GM18526 (cell line): Measurements from ENCODE around the gene HTR7.

Source experiments
- POLR2A ChIP-seq: IDR thresholded peaks from 3 replicates; pipeline ENCODE4 v1.6.1; 2011; ENCODE audit not compliant: insufficient read length; ENCODE audit errors: extremely low read depth

HTR7 gene

GRCh38 chr10:90785782-90786181, 72.1 kb downstream of the HTR7 start:
- no peak for TF ChIP-seq POLR2A

DNA sequence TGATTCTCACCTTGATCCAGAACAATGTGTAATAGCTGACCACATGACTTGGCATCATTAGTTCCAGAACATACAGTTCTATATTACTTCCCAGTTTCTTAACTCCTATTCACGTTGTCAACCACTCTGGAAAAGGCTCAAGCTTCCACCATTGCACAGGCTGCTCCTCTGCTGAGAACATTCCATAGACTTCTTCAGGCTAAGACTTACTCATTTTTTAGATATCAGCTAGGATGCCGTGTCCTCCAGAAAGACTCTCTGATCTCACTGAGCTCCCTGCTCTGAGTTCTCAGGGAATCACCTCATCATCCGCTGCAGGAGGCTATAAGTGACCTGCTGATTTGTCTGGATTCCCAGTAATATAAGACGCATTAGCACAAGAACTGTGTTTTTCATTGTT, 73.1 kb downstream of the HTR7 start:
- no peak for TF ChIP-seq POLR2A

GRCh38 chr10:90780488-90780887, 77.4 kb downstream of the HTR7 start:
- no peak for TF ChIP-seq POLR2A

- TF ChIP-seq POLR2A = no peak
Observed at GRCh38 chr10:90779548-90779947, 78.3 kb downstream of the HTR7 start.

- TF ChIP-seq POLR2A = no peak
Observed at GRCh38 chr10:90777621-90778020, 80.2 kb downstream of the HTR7 start.

GRCh38 chr10:90775351-90776028, 82.3 kb downstream of the HTR7 start:
- TF ChIP-seq POLR2A = no peak

- no peak for TF ChIP-seq POLR2A
Observed at GRCh38 chr10:90769946-90770841, 87.6 kb downstream of the HTR7 start.

DNA sequence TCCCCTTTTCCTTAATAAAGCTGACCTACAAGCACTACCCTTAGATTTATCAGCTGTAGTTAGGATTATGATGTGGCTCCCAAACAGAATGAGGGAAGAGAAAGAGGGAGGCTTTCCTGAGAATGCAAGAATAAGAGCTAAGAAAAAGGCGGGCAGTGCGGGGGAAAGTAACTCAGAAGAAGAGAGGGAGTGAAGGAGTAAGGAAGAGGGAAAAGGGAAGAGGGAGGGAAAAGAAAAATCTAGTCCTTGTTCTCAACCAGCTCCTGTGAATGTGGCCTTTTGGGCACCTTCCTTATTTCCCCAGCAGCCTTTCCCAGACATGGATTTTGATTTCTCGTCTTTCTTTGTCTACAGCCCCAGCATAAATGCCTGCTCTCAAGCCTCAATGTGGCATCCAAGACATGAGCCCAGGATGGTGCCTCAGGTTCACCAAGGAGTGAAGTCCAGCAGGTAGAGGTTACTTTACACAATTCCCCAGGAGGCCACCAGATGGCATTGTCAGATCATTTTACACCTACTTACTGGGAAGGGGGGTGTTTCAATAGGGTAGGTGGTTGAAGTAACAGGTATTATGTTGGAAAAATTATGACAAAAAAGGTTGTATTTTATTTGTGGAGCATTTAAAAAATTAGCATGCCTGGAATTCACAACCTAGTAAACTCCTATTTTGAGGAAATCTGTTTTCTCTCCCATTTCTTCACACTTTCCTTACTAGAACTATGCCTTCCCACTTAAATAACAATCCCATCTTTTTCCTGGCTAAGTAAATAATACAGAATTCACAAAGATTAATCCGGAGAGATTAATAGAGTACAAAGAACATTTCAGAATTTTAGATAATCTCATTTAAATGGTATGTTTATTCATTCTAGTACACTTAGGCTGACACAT, 106.5 kb downstream of the HTR7 start:
- TF ChIP-seq POLR2A = no peak

GRCh38 chr10:90746829-90747228, 111.0 kb downstream of the HTR7 start:
- TF ChIP-seq POLR2A = no peak

DNA sequence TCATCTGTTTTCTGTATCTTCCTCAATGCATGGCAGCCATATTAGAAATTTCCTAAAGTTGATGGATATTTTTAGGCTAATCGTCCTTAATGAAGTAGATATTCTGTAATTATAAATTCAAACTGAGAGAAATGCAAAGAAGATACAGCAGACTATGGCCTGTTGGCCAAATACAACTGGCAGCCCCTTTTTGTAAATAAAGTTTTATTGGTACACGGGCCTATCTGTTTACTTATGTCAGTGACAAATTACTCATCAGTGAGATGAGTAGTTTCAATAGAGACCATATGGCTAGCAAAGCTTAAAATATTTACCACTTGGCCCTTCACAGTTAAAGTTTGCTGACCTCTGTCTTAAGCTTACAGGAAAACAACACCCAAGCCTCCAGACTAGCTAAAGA, 112.3 kb downstream of the HTR7 start:
- TF ChIP-seq POLR2A = no peak

DNA sequence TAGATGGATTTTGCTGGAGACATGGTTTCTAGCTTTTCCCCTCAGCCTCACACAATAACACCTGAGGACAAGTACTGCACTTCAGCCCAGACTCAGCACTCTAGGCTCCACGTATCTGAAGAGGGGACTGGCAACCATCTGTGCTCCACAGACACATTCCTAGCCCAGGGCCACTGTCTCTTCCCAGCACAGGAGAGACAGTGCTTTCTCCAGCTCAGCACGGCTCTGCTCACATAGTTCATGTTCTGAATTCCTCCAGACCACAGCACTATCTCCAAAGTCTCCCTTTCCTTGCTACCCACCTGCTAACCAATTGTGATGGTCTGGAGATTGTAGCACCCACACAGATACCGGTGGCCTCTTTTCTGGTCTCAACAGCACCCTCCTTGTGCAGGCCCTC, 114.5 kb downstream of the HTR7 start:
- no peak for TF ChIP-seq POLR2A

DNA sequence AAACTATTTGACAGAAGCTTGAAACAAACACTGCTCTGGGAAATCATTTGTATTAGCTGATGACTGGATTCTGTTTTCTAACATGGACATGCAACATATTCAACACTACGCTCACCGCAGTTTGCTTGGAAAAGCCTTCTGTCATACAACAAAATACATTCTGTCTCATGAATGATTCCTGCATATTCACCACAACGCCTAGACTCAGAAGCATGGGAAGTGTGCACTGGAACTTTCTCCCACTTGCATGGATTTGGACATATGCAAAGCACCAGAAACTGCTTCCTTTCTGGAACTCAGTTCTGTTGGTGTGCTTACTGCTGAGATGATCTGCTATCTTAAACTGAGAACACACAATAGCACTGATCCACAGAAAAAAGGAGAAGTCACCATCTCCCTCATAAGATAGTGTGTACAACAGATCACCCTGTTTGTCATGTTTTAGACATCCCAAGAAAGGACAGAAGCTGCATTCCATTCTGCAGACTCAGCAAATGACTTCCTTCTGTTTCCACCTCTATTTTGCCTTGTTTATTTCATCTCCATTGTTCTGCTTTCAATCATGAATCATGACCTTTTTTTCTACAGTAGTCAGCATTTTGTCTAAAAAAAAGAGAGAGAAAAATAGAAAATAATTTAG, 115.8 kb downstream of the HTR7 start:
- TF ChIP-seq POLR2A = no peak

GRCh38 chr10:90740265-90740664, 117.6 kb downstream of the HTR7 start:
- no peak for TF ChIP-seq POLR2A

DNA sequence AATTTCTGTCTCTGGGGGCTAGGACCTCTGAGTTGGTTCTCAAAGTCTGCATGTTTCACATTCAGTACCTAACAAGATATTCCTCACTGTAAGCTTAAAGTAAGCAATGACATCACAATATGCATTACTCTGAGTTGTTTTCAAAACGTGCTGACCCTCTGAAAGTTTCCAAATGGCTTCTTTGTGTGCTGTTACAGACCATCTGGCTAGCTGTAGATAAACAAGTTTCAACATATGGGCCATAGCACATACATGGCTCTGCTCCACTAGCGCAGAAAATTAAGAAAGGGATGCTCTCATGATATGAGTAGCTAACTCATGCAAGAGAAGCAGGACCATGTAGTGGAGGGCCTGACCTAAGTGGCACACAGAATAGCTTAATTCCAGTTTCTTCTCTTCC, 119.0 kb downstream of the HTR7 start:
- TF ChIP-seq POLR2A = no peak

DNA sequence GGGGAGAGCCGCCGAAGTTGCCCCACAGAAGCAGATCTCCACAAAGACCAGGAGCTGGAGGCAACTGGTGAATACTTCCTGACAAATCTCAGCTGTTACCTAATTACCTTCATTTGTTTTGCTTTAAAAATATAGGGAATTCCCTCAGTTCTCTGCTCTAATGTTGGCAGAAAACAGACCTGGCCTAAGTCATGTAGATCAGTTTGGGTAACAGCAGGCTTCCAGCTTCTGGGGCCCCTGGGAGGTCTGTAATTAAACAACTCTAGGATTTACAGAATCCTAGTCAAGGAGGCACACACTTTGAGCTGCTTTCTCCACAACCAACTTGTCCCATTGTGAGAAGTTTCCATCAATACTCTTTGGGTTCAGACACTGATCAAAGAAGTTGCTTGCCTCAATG, 123.4 kb downstream of the HTR7 start:
- no peak for TF ChIP-seq POLR2A

GRCh38 chr10:90732581-90732980, 125.3 kb downstream of the HTR7 start:
- TF ChIP-seq POLR2A = no peak
